Activated naive CD4-positive, alpha-beta T cell treated with anti-CD3 and anti-CD28 coated beads, Interleukin-2, amount 10 ng/mL, durations not matched to agents 7 days and 5 days (primary cell): ENCODE results near the gene ULK4.
"Not testable (repeated sequence)": the region's sequence is repeated elsewhere in the genome, so short reads cannot be mapped to it uniquely, and the experiment has no call there.

Experiments
- CTCF ChIA-PET: fragments of 350-600 bp; sonication (Branson Sonifier 250); formaldehyde crosslinking; loops from one replicate; lab custom pipeline; 2021; ENCODE audit warnings: antibody characterized with exemption; lab: Charles Lee
- DNase-seq: peaks from one replicate; pipeline ENCODE4 v3.0.0-alpha.2; 2020
- H3K27ac Mint-ChIP-seq: one replicate; pipeline ENCODE4 v1.8.0; 2021; ENCODE audit warnings: mild to moderate bottlenecking, moderate library complexity, mixed read lengths
- H3K27me3 Mint-ChIP-seq: one replicate; pipeline ENCODE4 v1.8.0; 2021; ENCODE audit warnings: mild to moderate bottlenecking, mixed read lengths
- H3K36me3 Mint-ChIP-seq: one replicate; pipeline ENCODE4 v1.8.0; 2021; ENCODE audit warnings: mixed read lengths
- H3K4me1 Mint-ChIP-seq: one replicate; pipeline ENCODE4 v1.8.0; 2021; ENCODE audit warnings: mixed read lengths
- H3K4me3 Mint-ChIP-seq: one replicate; pipeline ENCODE4 v1.8.0; 2021; ENCODE audit warnings: mild to moderate bottlenecking, moderate library complexity, mixed read lengths
- H3K9me3 Mint-ChIP-seq: one replicate; pipeline ENCODE4 v1.8.0; 2021; ENCODE audit warnings: mixed read lengths

The ULK4 gene

GRCh38 chr3:41580274-41580959 lies 381.5 kb downstream of the ULK4 start:
- Mint-ChIP-seq H3K4me3 (no peak overlapping the region), H3K27ac (no peak overlapping the region), H3K36me3 (peaks cover 1% of the 10 kb centered on the region), H3K27me3 (no peaks in the 10 kb centered on the region), H3K9me3 (peaks cover 4% of the 10 kb centered on the region), H3K4me1 (no peaks in the 10 kb centered on the region)
- CTCF ChIA-PET, result no interaction called here
- no peak for DNase-seq

DNA sequence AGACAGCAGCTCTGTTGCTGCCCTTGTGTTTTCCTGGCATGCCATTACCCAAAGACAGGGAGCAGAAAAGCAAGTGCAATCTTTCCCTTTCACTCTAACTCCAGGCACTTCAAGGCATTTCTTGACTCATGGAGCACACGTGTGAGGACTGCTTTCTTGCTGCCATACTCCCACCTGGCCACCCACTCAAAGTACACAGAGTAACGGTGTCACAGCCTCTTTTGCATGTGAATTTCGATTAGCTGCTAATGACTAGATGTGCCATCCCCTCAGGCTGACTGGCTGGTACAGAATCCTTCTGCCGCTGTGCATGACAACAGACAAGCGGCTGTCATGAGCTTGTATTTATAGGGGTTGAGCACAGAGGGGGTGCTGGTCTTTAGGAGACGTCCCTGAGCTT lies 382.0 kb downstream of the ULK4 start:
- H3K36me3 Mint-ChIP-seq, result peaks cover 1% of the 10 kb centered on the region
- H3K4me3 Mint-ChIP-seq, result no peak overlapping the region
- H3K27ac Mint-ChIP-seq, result no peak overlapping the region
- no peaks in the 10 kb centered on the region for H3K4me1 Mint-ChIP-seq
- DNase-seq, result no peak
- H3K27me3 Mint-ChIP-seq, result no peaks in the 10 kb centered on the region
- H3K9me3 Mint-ChIP-seq, result peaks cover 4% of the 10 kb centered on the region
- CTCF ChIA-PET, result no interaction called here

DNA sequence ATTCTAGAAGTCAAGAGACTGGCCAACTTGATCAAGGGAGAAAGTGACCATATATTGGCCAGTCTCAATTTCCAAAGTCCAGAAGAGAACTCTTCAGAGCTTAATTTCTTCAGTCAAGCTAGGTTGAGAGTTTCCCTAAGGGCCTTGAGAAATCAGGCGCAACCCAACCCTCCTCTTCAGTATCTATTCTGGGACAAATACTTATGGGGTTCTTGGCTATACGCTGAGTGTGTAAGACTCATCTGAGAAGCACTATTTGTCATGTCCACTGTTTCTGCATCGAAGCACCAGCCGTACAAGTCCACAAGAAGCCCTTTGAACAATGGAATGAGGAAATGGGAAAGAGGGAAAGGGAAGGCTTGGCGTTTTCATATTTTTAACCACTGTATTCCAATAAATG lies 383.1 kb downstream of the ULK4 start:
- CTCF ChIA-PET, result no interaction called here
- peaks cover 4% of the 10 kb centered on the region for H3K9me3 Mint-ChIP-seq

DNA sequence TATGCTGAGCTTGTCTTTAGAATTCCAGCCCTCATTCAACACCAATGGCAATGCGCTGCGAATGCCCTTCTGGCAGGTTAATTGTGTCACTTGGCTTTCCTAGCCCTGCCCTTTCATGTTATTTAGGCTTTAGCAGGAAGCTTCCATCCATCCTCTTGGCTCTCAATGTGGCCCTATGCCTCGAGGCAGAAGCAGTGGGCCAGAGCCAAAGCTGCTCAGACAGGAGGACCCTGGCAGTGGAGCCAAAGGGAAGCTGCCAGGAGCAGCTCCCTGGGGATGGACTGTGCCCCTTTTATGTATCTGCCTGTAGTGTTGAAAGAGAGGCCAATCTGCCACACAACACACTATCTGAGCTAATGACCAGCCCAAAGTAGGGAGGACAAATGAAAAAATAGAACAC lies 386.2 kb downstream of the ULK4 start:
- no peak for DNase-seq

More for the DNA sequence above, 383.1 kb downstream of the ULK4 start:
- no peak overlapping the region for H3K4me3 Mint-ChIP-seq
- no peaks in the 10 kb centered on the region for H3K4me1 Mint-ChIP-seq
- no peaks in the 10 kb centered on the region for H3K27me3 Mint-ChIP-seq
- H3K27ac Mint-ChIP-seq, result no peak overlapping the region
- H3K36me3 Mint-ChIP-seq, result no peaks in the 10 kb centered on the region
- DNase-seq, result no peak

GRCh38 chr3:41574900-41575299 lies 387.0 kb downstream of the ULK4 start:
- H3K9me3 Mint-ChIP-seq, result peaks cover 4% of the 10 kb centered on the region
- CTCF ChIA-PET, result no interaction called here
- no peaks in the 10 kb centered on the region for H3K27me3 Mint-ChIP-seq
- no peak overlapping the region for H3K27ac Mint-ChIP-seq
- no peak overlapping the region for H3K4me3 Mint-ChIP-seq
- no peaks in the 10 kb centered on the region for H3K36me3 Mint-ChIP-seq
- no peaks in the 10 kb centered on the region for H3K4me1 Mint-ChIP-seq
- no peak for DNase-seq

More for the DNA sequence above, 386.2 kb downstream of the ULK4 start:
- no peak overlapping the region for H3K27ac Mint-ChIP-seq
- H3K9me3 Mint-ChIP-seq, result peaks cover 4% of the 10 kb centered on the region
- no peaks in the 10 kb centered on the region for H3K36me3 Mint-ChIP-seq
- H3K4me1 Mint-ChIP-seq, result no peaks in the 10 kb centered on the region
- no peak overlapping the region for H3K4me3 Mint-ChIP-seq
- no peaks in the 10 kb centered on the region for H3K27me3 Mint-ChIP-seq
- CTCF ChIA-PET, result no interaction called here

DNA sequence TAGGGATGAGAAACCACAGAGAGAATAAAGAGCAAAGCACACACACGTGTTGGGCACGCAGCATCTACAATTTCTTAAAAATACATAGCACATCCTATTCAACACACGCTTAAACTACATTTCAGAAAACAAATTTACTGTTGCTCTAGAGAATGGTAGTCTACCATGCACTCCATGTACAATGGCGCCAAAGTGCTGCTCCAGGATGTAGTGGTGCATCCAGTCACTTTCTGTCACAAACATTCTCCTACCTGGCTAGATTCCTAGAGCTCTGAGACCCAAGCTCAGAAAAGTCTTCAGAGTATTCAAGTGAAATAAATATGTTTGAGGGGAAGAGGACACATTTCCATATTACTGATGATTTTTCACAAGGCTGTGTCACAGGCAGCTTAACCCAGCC lies 388.3 kb downstream of the ULK4 start:
- no peak for DNase-seq
- no peaks in the 10 kb centered on the region for H3K4me1 Mint-ChIP-seq
- CTCF ChIA-PET, result no interaction called here
- H3K9me3 Mint-ChIP-seq, result no peaks in the 10 kb centered on the region
- H3K27ac Mint-ChIP-seq, result no peak overlapping the region
- no peaks in the 10 kb centered on the region for H3K27me3 Mint-ChIP-seq
- H3K4me3 Mint-ChIP-seq, result no peak overlapping the region
- no peaks in the 10 kb centered on the region for H3K36me3 Mint-ChIP-seq

DNA sequence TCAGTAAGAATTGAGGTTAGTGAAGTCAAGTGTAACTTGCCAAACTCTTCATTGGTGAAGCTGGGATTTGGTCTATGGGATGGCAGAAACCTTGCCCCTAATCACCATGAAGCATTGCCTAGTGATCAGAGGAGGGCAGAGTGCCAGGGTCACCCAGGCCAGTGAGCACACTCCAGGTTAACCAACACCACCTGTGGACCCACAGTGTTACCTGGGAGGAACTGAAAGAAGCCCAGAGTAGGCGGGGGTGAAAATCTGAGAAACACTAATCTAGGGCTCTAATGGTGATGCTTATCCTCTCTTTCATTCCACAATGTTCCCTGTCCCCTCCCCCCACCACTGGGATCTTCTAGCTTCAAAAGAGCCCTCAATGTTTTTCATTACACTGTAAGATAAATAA lies 389.8 kb downstream of the ULK4 start:
- no peaks in the 10 kb centered on the region for H3K36me3 Mint-ChIP-seq

GRCh38 chr3:41569632-41570305 lies 392.1 kb downstream of the ULK4 start:
- DNase-seq, result no peak
- H3K4me1 Mint-ChIP-seq, result no peaks in the 10 kb centered on the region
- CTCF ChIA-PET, result no interaction called here
- no peak overlapping the region for H3K27ac Mint-ChIP-seq
- H3K4me3 Mint-ChIP-seq, result no peak overlapping the region
- no peaks in the 10 kb centered on the region for H3K27me3 Mint-ChIP-seq
- no peaks in the 10 kb centered on the region for H3K9me3 Mint-ChIP-seq
- H3K36me3 Mint-ChIP-seq, result no peaks in the 10 kb centered on the region

More for the DNA sequence above, 389.8 kb downstream of the ULK4 start:
- no peak overlapping the region for H3K4me3 Mint-ChIP-seq
- DNase-seq, result no peak
- H3K27ac Mint-ChIP-seq, result no peak overlapping the region
- CTCF ChIA-PET, result no interaction called here
- no peaks in the 10 kb centered on the region for H3K9me3 Mint-ChIP-seq
- H3K27me3 Mint-ChIP-seq, result no peaks in the 10 kb centered on the region
- H3K4me1 Mint-ChIP-seq, result no peaks in the 10 kb centered on the region

DNA sequence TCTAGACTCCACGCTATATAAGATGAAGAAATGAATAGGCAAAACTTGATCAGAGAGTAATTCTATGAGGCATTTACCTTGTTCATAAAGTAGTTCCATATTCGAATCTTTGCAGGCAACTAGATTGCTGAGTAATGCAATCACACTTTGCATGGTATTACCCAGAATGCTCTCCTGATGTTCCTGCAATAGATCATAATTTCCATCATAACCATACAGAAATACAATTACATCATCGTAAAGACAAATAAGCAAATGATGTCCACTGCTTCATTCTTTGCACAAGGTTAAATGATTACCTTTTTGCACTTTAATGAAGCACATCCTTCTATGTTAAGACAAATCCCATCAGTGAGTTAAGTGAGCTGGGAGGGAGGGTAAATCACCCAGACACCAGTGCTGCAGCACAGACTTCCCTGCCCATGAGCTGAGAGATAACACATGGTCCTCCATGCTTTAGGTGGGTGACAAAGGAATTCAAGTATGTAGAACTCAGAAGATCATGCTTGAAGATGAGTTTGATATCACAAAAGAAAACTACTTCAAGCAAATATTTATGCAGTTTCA lies 395.9 kb downstream of the ULK4 start:
- no peak for DNase-seq
- H3K27ac Mint-ChIP-seq, result no peak overlapping the region
- CTCF ChIA-PET, result no interaction called here
- no peaks in the 10 kb centered on the region for H3K4me1 Mint-ChIP-seq
- H3K27me3 Mint-ChIP-seq, result no peaks in the 10 kb centered on the region
- peaks cover 3% of the 10 kb centered on the region for H3K9me3 Mint-ChIP-seq
- no peaks in the 10 kb centered on the region for H3K36me3 Mint-ChIP-seq
- no peak overlapping the region for H3K4me3 Mint-ChIP-seq

DNA sequence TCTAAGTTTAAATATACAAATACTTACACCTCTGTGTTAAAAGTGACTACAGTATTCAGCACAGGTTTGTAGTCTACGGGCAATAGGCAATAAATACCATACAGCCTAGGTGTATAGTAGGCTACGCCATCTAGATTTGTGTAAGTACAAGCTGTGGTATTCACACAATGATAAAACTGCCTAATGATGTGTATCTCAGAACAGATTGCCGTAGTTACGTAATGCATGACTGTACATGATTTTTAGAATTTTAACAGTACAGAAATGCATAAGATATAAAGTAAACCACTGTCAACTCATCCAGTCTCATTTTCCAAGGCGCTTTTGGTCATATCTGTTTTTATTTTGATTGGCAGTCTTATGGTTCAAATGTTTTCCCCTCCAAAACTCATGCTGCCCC lies 396.9 kb downstream of the ULK4 start:
- Mint-ChIP-seq H3K9me3 (peaks cover 3% of the 10 kb centered on the region), H3K4me3 (no peak overlapping the region), H3K27me3 (no peaks in the 10 kb centered on the region), H3K27ac (no peak overlapping the region), H3K4me1 (no peaks in the 10 kb centered on the region), H3K36me3 (no peaks in the 10 kb centered on the region)
- DNase-seq, result no peak
- CTCF ChIA-PET, result no interaction called here

DNA sequence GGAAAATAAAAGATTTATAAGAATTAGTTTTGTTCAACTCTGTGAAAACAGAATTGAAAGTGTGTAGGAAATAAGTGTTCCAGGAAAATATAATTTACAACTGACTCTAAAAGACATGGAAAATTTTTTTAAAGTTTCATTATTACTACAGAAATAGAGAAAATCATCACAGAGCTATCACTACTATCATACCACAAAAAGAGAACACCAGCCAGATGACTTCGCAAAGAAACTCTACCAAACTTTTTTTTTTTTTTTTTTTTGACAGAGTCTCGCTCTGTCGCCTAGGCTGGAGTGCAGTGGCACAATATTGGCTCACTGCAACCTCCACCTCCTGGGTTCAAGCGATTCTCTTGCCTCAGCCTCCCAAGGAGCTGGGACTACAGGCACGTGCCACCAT lies 405.7 kb downstream of the ULK4 start:
- not testable (repeated sequence) for H3K4me1 Mint-ChIP-seq, H3K27me3 Mint-ChIP-seq, H3K27ac Mint-ChIP-seq, H3K36me3 Mint-ChIP-seq, H3K4me3 Mint-ChIP-seq, DNase-seq, H3K9me3 Mint-ChIP-seq
- CTCF ChIA-PET, result interaction anchor here (0.7 kb wide), 1 partner anchor 960 kb away, joined by 3 read pairs; no protein-coding TSS in a partner anchor

- Mint-ChIP-seq H3K9me3 (no peaks in the 10 kb centered on the region), H3K4me1 (no peaks in the 10 kb centered on the region), H3K4me3 (no peak overlapping the region), H3K36me3 (no peaks in the 10 kb centered on the region), H3K27me3 (no peaks in the 10 kb centered on the region), H3K27ac (no peak overlapping the region)
- no peak for DNase-seq
- CTCF ChIA-PET, result no interaction called here
Measured at GRCh38 chr3:41532976-41533375, 428.9 kb downstream of the ULK4 start.

GRCh38 chr3:41526995-41527573 lies 434.8 kb downstream of the ULK4 start:
- H3K27me3 Mint-ChIP-seq, result no peaks in the 10 kb centered on the region
- no peaks in the 10 kb centered on the region for H3K36me3 Mint-ChIP-seq
- no peaks in the 10 kb centered on the region for H3K9me3 Mint-ChIP-seq
- CTCF ChIA-PET, result interaction anchor here (1.3 kb wide), 1 partner anchor 11 kb away, joined by 4 read pairs; no protein-coding TSS in a partner anchor
- no peak for DNase-seq
- H3K4me1 Mint-ChIP-seq, result peaks cover 5% of the 10 kb centered on the region
- H3K27ac Mint-ChIP-seq, result no peak overlapping the region
- H3K4me3 Mint-ChIP-seq, result no peak overlapping the region

GRCh38 chr3:41525303-41526064 lies 436.4 kb downstream of the ULK4 start:
- Mint-ChIP-seq H3K4me3 (no peak overlapping the region), H3K36me3 (no peaks in the 10 kb centered on the region), H3K4me1 (peaks cover 5% of the 10 kb centered on the region), H3K27me3 (no peaks in the 10 kb centered on the region), H3K27ac (no peak overlapping the region), H3K9me3 (no peaks in the 10 kb centered on the region)
- no peak for DNase-seq
- CTCF ChIA-PET, result no interaction called here
